GM19455 (cell line): ENCODE results near the gene HOXB2.
"Not testable (repeated sequence)": the region's sequence is repeated elsewhere in the genome, so short reads cannot be mapped to it uniquely, and the experiment has no call there.

Experiments used
- ATAC-seq: cut with Tn5 transposase; IDR thresholded peaks from one replicate; pipeline ENCODE4 v1.9.1; 2021; ENCODE audit not compliant: unreplicated experiment

Gene HOXB2

GRCh38 chr17:48517478-48517877 lies 27.4 kb downstream of the HOXB2 start:
- no peak for ATAC-seq

- no peak for ATAC-seq
These were observed 28.7 kb downstream of the HOXB2 start for GRCh38 chr17:48515925-48516900.

GRCh38 chr17:48514477-48514876 lies 30.4 kb downstream of the HOXB2 start:
- no peak for ATAC-seq

- ATAC-seq = no peak
These were observed 31.0 kb downstream of the HOXB2 start for GRCh38 chr17:48513666-48514455.

- ATAC-seq = no peak
These were observed 31.8 kb downstream of the HOXB2 start for GRCh38 chr17:48513097-48513496.

- ATAC-seq = peak; percentile 60
These were observed 33.9 kb downstream of the HOXB2 start for GRCh38 chr17:48510761-48511604.

- ATAC-seq = no peak
These were observed 34.5 kb downstream of the HOXB2 start for GRCh38 chr17:48510381-48510760.

- not testable (repeated sequence) for ATAC-seq
These were observed 35.2 kb downstream of the HOXB2 start for GRCh38 chr17:48509708-48510107.

- ATAC-seq = no peak
These were observed 38.7 kb downstream of the HOXB2 start for GRCh38 chr17:48506246-48506645.

- ATAC-seq = peak; percentile 83
These were observed 39.1 kb downstream of the HOXB2 start for GRCh38 chr17:48505788-48506187.

- ATAC-seq = no peak
These were observed 40.0 kb downstream of the HOXB2 start for GRCh38 chr17:48504953-48505352.

GRCh38 chr17:48503747-48504146 lies 41.2 kb downstream of the HOXB2 start:
- ATAC-seq = no peak

GRCh38 chr17:48502901-48503300 lies 42.0 kb downstream of the HOXB2 start:
- ATAC-seq = no peak

GRCh38 chr17:48502312-48502711 lies 42.6 kb downstream of the HOXB2 start:
- no peak for ATAC-seq

- no peak for ATAC-seq
These were observed 44.2 kb downstream of the HOXB2 start for GRCh38 chr17:48500435-48501426.

GRCh38 chr17:48499735-48500434 lies 45.0 kb downstream of the HOXB2 start:
- no peak for ATAC-seq

- ATAC-seq = no peak
These were observed 45.7 kb downstream of the HOXB2 start for GRCh38 chr17:48499248-48499647.

- no peak for ATAC-seq
These were observed 46.6 kb downstream of the HOXB2 start for GRCh38 chr17:48498164-48498850.

GRCh38 chr17:48497103-48497502 lies 47.8 kb downstream of the HOXB2 start:
- ATAC-seq = no peak
